Upper lobe of right lung (tissue), 1 donor: ENCODE measurements around the gene APOO. TPM values are rescaled to one million over a fixed set of nuclear protein-coding genes. Genes with fewer than 3 reads are reported as not detected.

Experiments used
- ATAC-seq: fragments of 200-7000 bp; cut with Tn5 transposase; one replicate; pipeline ENCODE4 v1.9.1; 2020; ENCODE audit warnings: mild to moderate bottlenecking, moderate library complexity
- DNase-seq: peaks from one replicate; pipeline ENCODE4 v3.0.0-alpha.2; 2020
- H3K27ac ChIP-seq: fragments of 200-600 bp; one replicate; pipeline ENCODE4 v1.8.0; 2022
- H3K27me3 ChIP-seq: fragments of 200-600 bp; one replicate; pipeline ENCODE4 v1.8.0; 2022; ENCODE audit warnings: mild to moderate bottlenecking
- H3K36me3 ChIP-seq: fragments of 200-600 bp; one replicate; pipeline ENCODE4 v1.8.0; 2022
- H3K4me1 ChIP-seq: fragments of 200-600 bp; one replicate; pipeline ENCODE4 v1.8.0; 2022
- H3K4me3 ChIP-seq: fragments of 200-600 bp; one replicate; pipeline ENCODE4 v1.8.0; 2022; ENCODE audit warnings: mild to moderate bottlenecking
- H3K9me3 ChIP-seq: fragments of 200-600 bp; one replicate; pipeline ENCODE4 v1.8.0; 2022
- CTCF ChIP-seq: fragments of 200-600 bp; IDR thresholded peaks from one replicate; pipeline ENCODE4 v1.8.0; 2022; ENCODE audit warnings: antibody characterized with exemption
- intact Hi-C: fragments of 100-400 bp; cut with DNase I; formaldehyde crosslinking; loops from one replicate; pipeline ENCODE4 v1.11.0; 2022
- total RNA-seq: library from RNA; stranded (reverse); fragmentation: NEBNext Ultra II Directional; extraction: Animal tissue kit (Norgen Biotek cat#: 25700); gene quantifications from one replicate; pipeline ENCODE4 v1.2.1, GENCODE V29; 2021
- donor health status: DM: no; HTN: yes; CAD: no; lungs with severe emphysema.

Gene APOO
- total RNA-seq, 1 donor from 2014 or later: 12.0 TPM

GRCh38 chrX:23844502-23845138, 63.1 kb downstream of the APOO start:
- H3K27ac ChIP-seq: peak overlapping the region; percentile 58
- H3K27me3 ChIP-seq: no peaks in the 10 kb centered on the region
- TF ChIP-seq CTCF: no peak
- no peak for DNase-seq
- ATAC-seq: peak; percentile 48
- no peaks in the 10 kb centered on the region for H3K9me3 ChIP-seq
- no peaks in the 10 kb centered on the region for H3K4me1 ChIP-seq
- H3K4me3 ChIP-seq: no peak overlapping the region
- intact Hi-C loops: no loop called here
- H3K36me3 ChIP-seq: no peaks in the 10 kb centered on the region

- DNase-seq (no peak), ATAC-seq (no peak)
- Histone ChIP-seq H3K27me3 (no peaks in the 10 kb centered on the region), H3K9me3 (no peaks in the 10 kb centered on the region), H3K4me1 (no peaks in the 10 kb centered on the region), H3K36me3 (no peaks in the 10 kb centered on the region), H3K4me3 (no peak overlapping the region), H3K27ac (no peak overlapping the region)
- no peak for TF ChIP-seq CTCF
- intact Hi-C loops: no loop called here
Observed at GRCh38 chrX:23841847-23842522, 65.8 kb downstream of the APOO start.

- no peaks in the 10 kb centered on the region for H3K27me3 ChIP-seq
- ATAC-seq (no peak), DNase-seq (no peak)
- H3K9me3 ChIP-seq: no peaks in the 10 kb centered on the region
- TF ChIP-seq CTCF: no peak
- intact Hi-C loops: no loop called here
- no peak overlapping the region for H3K27ac ChIP-seq
- H3K36me3 ChIP-seq: no peaks in the 10 kb centered on the region
- H3K4me1 ChIP-seq: no peaks in the 10 kb centered on the region
- H3K4me3 ChIP-seq: no peak overlapping the region
Observed at GRCh38 chrX:23840674-23841073, 67.1 kb downstream of the APOO start.

- Histone ChIP-seq H3K27ac (no peak overlapping the region), H3K9me3 (no peaks in the 10 kb centered on the region), H3K36me3 (no peaks in the 10 kb centered on the region), H3K4me3 (no peak overlapping the region), H3K27me3 (no peaks in the 10 kb centered on the region), H3K4me1 (no peaks in the 10 kb centered on the region)
- intact Hi-C loops: no loop called here
- no peak for DNase-seq
- TF ChIP-seq CTCF: no peak
- ATAC-seq: no peak
Observed at GRCh38 chrX:23838953-23839352, 68.8 kb downstream of the APOO start.

DNA sequence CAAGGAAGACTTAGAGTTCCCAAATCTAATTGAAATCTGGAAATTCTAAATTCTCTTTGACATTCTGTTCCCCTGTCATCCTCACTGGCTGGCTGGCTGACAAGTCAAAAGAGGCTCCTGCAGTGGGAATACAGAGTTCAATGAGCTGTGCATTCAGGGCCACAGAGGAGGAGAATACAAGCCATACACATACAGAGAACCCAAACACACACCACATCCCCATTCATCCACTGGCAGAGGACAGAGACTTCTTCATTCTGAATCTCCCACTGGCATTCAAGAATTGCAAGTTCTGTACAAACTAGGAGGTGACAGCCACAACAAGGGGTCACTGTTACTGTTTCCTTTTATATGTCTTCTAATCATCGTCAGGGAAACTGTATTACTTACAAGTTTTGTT, 75.0 kb downstream of the APOO start:
- no peaks in the 10 kb centered on the region for H3K9me3 ChIP-seq
- ATAC-seq (no peak), DNase-seq (no peak)
- no peaks in the 10 kb centered on the region for H3K4me1 ChIP-seq
- H3K27me3 ChIP-seq: no peaks in the 10 kb centered on the region
- TF ChIP-seq CTCF: no peak
- H3K36me3 ChIP-seq: no peaks in the 10 kb centered on the region
- intact Hi-C loops: no loop called here
- no peak overlapping the region for H3K27ac ChIP-seq
- H3K4me3 ChIP-seq: no peak overlapping the region
